Measurements from ENCODE around the gene ANKRD33B. TPM values are rescaled to one million over a fixed set of nuclear protein-coding genes. Genes with fewer than 3 reads are reported as not detected.

The ANKRD33B gene
- total and polyA plus RNA-seq, 9 of the 15 experiments (the other 6 are each of a cell fraction or from before 2014, with no cell fraction given): 0.10 to 1.7 (median 0.40) TPM

DNA sequence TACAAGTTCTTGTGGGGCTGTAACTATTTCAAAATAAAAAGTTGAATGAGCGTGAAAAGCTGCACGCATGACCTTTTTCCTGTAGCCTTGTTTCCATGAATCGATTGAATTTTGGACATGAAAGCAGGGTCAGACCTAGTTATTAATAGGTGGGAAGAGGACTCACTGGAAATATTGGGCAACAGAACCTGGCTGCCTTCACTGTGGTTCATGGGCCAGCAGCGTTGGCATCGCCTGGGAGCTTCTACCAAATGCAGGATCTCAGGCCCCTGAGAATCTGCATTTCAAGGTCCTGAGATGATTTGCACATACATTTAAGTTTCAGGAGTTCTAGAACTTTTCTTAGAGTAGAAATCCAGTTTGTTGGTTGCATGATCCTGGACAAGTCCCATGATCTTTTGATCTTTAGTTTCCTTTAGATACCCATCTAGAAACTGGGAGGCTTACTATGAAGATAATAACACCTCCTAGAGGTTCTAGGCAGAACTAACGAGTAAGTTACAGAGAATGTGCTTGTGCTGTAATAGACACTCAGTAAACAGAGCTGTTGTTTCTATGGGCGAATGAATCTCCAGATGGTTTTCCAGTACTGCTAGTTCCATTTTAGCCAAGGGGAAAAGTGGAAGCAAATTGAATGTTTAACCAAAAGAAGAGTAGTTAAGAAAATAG is 12.4 kb downstream of the ANKRD33B start (continued):
- TF ChIP-seq, protein P1, sequence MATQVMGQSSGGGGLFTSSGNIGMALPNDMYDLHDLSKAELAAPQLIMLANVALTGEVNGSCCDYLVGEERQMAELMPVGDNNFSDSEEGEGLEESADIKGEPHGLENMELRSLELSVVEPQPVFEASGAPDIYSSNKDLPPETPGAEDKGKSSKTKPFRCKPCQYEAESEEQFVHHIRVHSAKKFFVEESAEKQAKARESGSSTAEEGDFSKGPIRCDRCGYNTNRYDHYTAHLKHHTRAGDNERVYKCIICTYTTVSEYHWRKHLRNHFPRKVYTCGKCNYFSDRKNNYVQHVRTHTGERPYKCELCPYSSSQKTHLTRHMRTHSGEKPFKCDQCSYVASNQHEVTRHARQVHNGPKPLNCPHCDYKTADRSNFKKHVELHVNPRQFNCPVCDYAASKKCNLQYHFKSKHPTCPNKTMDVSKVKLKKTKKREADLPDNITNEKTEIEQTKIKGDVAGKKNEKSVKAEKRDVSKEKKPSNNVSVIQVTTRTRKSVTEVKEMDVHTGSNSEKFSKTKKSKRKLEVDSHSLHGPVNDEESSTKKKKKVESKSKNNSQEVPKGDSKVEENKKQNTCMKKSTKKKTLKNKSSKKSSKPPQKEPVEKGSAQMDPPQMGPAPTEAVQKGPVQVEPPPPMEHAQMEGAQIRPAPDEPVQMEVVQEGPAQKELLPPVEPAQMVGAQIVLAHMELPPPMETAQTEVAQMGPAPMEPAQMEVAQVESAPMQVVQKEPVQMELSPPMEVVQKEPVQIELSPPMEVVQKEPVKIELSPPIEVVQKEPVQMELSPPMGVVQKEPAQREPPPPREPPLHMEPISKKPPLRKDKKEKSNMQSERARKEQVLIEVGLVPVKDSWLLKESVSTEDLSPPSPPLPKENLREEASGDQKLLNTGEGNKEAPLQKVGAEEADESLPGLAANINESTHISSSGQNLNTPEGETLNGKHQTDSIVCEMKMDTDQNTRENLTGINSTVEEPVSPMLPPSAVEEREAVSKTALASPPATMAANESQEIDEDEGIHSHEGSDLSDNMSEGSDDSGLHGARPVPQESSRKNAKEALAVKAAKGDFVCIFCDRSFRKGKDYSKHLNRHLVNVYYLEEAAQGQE (IDR thresholded peaks at IDR 0.05; ENCODE audit: borderline replicate concordance): peak; percentile 28; the same call in 1 of the 2 replicates
- TF ChIP-seq, protein P1 (CRISPR knock-in tag; IDR thresholded peaks at IDR 0.05; ENCODE audit: low read depth): no peak
- TF ChIP-seq, protein P2, sequence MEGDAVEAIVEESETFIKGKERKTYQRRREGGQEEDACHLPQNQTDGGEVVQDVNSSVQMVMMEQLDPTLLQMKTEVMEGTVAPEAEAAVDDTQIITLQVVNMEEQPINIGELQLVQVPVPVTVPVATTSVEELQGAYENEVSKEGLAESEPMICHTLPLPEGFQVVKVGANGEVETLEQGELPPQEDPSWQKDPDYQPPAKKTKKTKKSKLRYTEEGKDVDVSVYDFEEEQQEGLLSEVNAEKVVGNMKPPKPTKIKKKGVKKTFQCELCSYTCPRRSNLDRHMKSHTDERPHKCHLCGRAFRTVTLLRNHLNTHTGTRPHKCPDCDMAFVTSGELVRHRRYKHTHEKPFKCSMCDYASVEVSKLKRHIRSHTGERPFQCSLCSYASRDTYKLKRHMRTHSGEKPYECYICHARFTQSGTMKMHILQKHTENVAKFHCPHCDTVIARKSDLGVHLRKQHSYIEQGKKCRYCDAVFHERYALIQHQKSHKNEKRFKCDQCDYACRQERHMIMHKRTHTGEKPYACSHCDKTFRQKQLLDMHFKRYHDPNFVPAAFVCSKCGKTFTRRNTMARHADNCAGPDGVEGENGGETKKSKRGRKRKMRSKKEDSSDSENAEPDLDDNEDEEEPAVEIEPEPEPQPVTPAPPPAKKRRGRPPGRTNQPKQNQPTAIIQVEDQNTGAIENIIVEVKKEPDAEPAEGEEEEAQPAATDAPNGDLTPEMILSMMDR (IDR thresholded peaks at IDR 0.05 in 2 of 3, conservative IDR thresholded peaks at IDR 0.05 in 1 of 3; ENCODE audit: insufficient read depth in 2 of 3, low read depth in 1 of 3, low read length in 3 of 3): peak in 2 of 3 experiments; percentile 25 to 37; a peak in 2 of 6 replicates

Measured in K562 (cell line).